Left ventricle myocardium inferior (tissue), 1 donor: ENCODE results near the gene MBD5. TPM values are rescaled to one million over a fixed set of nuclear protein-coding genes. Genes with fewer than 3 reads are reported as not detected.

Experiments
- DNase-seq: peaks from one replicate; pipeline ENCODE4 v3.0.0-alpha.2; 2020
- H3K27ac ChIP-seq: fragments of 200-600 bp; replicated peaks from 2 replicates; pipeline ENCODE4 v1.8.0; 2021
- H3K27me3 ChIP-seq: fragments of 200-600 bp; 2 replicates; pipeline ENCODE4 v1.8.0; 2021; ENCODE audit warnings: low read depth
- H3K36me3 ChIP-seq: fragments of 200-600 bp; 2 replicates; pipeline ENCODE4 v1.8.0; 2021
- H3K4me1 ChIP-seq: fragments of 200-600 bp; 2 replicates; pipeline ENCODE4 v1.8.0; 2021
- H3K4me3 ChIP-seq: fragments of 200-600 bp; 2 replicates; pipeline ENCODE4 v1.8.0; 2021; ENCODE audit warnings: mild to moderate bottlenecking, moderate library complexity
- H3K9me3 ChIP-seq: fragments of 200-600 bp; replicated peaks from 2 replicates; pipeline ENCODE4 v1.8.0; 2021
- CTCF ChIP-seq: fragments of 200-600 bp; IDR thresholded peaks from 2 replicates; pipeline ENCODE4 v1.8.0; 2021; ENCODE audit warnings: antibody characterized with exemption, mild to moderate bottlenecking, borderline replicate concordance
- intact Hi-C: fragments of 100-400 bp; cut with micrococcal nuclease; formaldehyde crosslinking; loops from one replicate; pipeline ENCODE4 v1.11.0; 2022
- total RNA-seq: library from RNA; stranded (reverse); fragmentation: NEBNext Ultra II Directional; extraction: Animal tissue kit (Norgen Biotek cat#: 25700); gene quantifications from one replicate; pipeline ENCODE4 v1.2.1, GENCODE V29; 2021
- donor health status: DM: no; HTN: yes; CAD: no; lungs with severe emphysema.

The MBD5 gene
- total RNA-seq, 1 donor from 2014 or later: 21.9 TPM

GRCh38 chr2:148519013-148519412 lies 498.1 kb downstream of the MBD5 start:
- Histone ChIP-seq H3K36me3 (peaks cover 8% of the 10 kb centered on the region), H3K27me3 (no peaks in the 10 kb centered on the region), H3K9me3 (no peaks in the 10 kb centered on the region), H3K4me3 (no peak overlapping the region), H3K4me1 (no peaks in the 10 kb centered on the region), H3K27ac (no peak overlapping the region)
- TF ChIP-seq CTCF: no peak
- no peak for DNase-seq
- intact Hi-C loops: no loop called here

- H3K4me3 ChIP-seq: no peak overlapping the region
- DNase-seq: no peak
Measured at GRCh38 chr2:148521181-148521580, 500.3 kb downstream of the MBD5 start.

GRCh38 chr2:148523315-148523714 lies 502.4 kb downstream of the MBD5 start:
- Histone ChIP-seq H3K36me3 (no peaks in the 10 kb centered on the region), H3K27me3 (no peaks in the 10 kb centered on the region), H3K27ac (no peak overlapping the region), H3K9me3 (no peaks in the 10 kb centered on the region), H3K4me3 (no peak overlapping the region), H3K4me1 (no peaks in the 10 kb centered on the region)
- no peak for DNase-seq
- no peak for TF ChIP-seq CTCF
- intact Hi-C loops: no loop called here

More at GRCh38 chr2:148521181-148521580, 500.3 kb downstream of the MBD5 start:
- H3K4me1 ChIP-seq: no peaks in the 10 kb centered on the region
- no peak for TF ChIP-seq CTCF
- intact Hi-C loops: no loop called here
- no peaks in the 10 kb centered on the region for H3K9me3 ChIP-seq
- no peaks in the 10 kb centered on the region for H3K36me3 ChIP-seq
- no peaks in the 10 kb centered on the region for H3K27me3 ChIP-seq
- H3K27ac ChIP-seq: no peak overlapping the region

GRCh38 chr2:148524519-148524919 lies 503.6 kb downstream of the MBD5 start:
- H3K4me3 ChIP-seq: no peak overlapping the region
- no peak for DNase-seq
- no peaks in the 10 kb centered on the region for H3K9me3 ChIP-seq
- H3K27me3 ChIP-seq: no peaks in the 10 kb centered on the region
- H3K36me3 ChIP-seq: no peaks in the 10 kb centered on the region
- no peaks in the 10 kb centered on the region for H3K4me1 ChIP-seq
- no peak for TF ChIP-seq CTCF
- no peak overlapping the region for H3K27ac ChIP-seq
- intact Hi-C loops: no loop called here

GRCh38 chr2:148525130-148525529 lies 504.2 kb downstream of the MBD5 start:
- H3K27me3 ChIP-seq: no peaks in the 10 kb centered on the region
- intact Hi-C loops: no loop called here
- H3K4me1 ChIP-seq: no peaks in the 10 kb centered on the region
- no peak for TF ChIP-seq CTCF
- no peak overlapping the region for H3K4me3 ChIP-seq
- no peaks in the 10 kb centered on the region for H3K9me3 ChIP-seq
- DNase-seq: no peak
- no peaks in the 10 kb centered on the region for H3K36me3 ChIP-seq
- H3K27ac ChIP-seq: no peak overlapping the region
